ENCODE results near the gene TARDBP.
A peak's percentile ranks its signal among the peaks of the same experiment; 100 is the strongest.

The TARDBP gene

GRCh38 chr1:10969267-10969970 lies 43.0 kb upstream of the TARDBP start:
- Histone ChIP-seq H2AFZ (ENCODE audit: low read depth, low read length) (no peak overlapping the region), H2BK5ac (ENCODE audit: low read depth, low read length, poor library complexity, severe bottlenecking) (no peak overlapping the region), H3K4me2 (ENCODE audit: low read length, poor library complexity, severe bottlenecking) (no peak overlapping the region), H3K27me3 (ENCODE audit: control insufficient read depth in 1 of 2, insufficient read depth in 1 of 2, low read length in 2 of 2) (peaks cover 35 to 52% of the 10 kb centered on the region in 2 experiments), H3K23ac (ENCODE audit: low read length in 2 of 2) (no peak overlapping the region), H4K91ac (ENCODE audit: low read length) (no peak overlapping the region), H3K4me3 (ENCODE audit: insufficient read depth in 1 of 2, low read depth in 1 of 2, low read length in 2 of 2) (no peak overlapping the region), H3K9ac (ENCODE audit: low read length) (no peak overlapping the region), H3K36me3 (ENCODE audit: control insufficient read depth in 1 of 2, insufficient read depth in 2 of 2, low read depth in 1 of 2, low read length in 2 of 2) (no peaks in the 10 kb centered on the region), H4K8ac (ENCODE audit: low read length) (no peak overlapping the region), H2BK120ac (ENCODE audit: low read depth, low read length) (no peak overlapping the region), H3K4ac (ENCODE audit: low read depth in 1 of 2, low read length in 2 of 2) (no peak overlapping the region), H2BK15ac (ENCODE audit: low read depth, poor library complexity, severe bottlenecking) (no peak overlapping the region), H3K4me1 (ENCODE audit: control insufficient read depth, insufficient read depth, low read depth, low read length) (peaks cover 4% of the 10 kb centered on the region), H3K79me1 (replicated peaks; ENCODE audit: low read length, poor library complexity, severe bottlenecking) (no peaks in the 10 kb centered on the region), H3K18ac (ENCODE audit: low read depth in 1 of 2, low read length in 2 of 2) (no peak overlapping the region), H3K27ac (ENCODE audit: low read length, poor library complexity, severe bottlenecking) (no peak overlapping the region), H2BK12ac (ENCODE audit: low read length in 2 of 2) (no peak overlapping the region), H2AK5ac (ENCODE audit: low read length, severe bottlenecking) (no peak overlapping the region), H3K14ac (ENCODE audit: low read length in 2 of 2) (no peak overlapping the region), H3K9me3 (ENCODE audit: control insufficient read depth, low read length) (no peaks in the 10 kb centered on the region)
- DNase-seq = no peak
- 76% methylated on average over 14 of the region's 14 CpGs for WGBS

DNA sequence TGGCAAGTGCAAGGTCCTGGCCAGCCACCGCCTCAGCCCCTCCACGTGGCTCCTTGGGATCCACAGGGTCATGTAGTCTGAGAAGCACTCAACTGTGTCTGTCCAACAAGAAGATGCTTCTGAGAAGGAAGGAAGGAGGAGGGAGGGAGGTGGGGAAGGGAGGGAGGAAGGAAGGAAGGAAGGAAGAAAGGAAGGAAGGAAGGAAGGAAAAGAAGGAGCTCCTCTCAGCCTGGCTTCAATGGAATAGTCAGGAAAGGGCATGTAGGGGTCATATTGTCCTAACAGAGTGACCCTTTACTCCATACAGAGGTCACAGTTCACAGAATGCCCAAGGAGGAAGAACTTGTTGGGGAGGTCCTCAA lies 42.5 kb upstream of the TARDBP start:
- Histone ChIP-seq H3K27ac (ENCODE audit: low read length, poor library complexity, severe bottlenecking) (no peak overlapping the region), H4K8ac (ENCODE audit: low read length) (no peak overlapping the region), H3K4me1 (ENCODE audit: control insufficient read depth, insufficient read depth, low read depth, low read length) (peaks cover 4% of the 10 kb centered on the region), H2BK15ac (ENCODE audit: low read depth, poor library complexity, severe bottlenecking) (no peak overlapping the region), H4K91ac (ENCODE audit: low read length) (no peak overlapping the region), H2BK120ac (ENCODE audit: low read depth, low read length) (no peak overlapping the region), H2BK12ac (ENCODE audit: low read length in 2 of 2) (no peak overlapping the region), H3K9me3 (ENCODE audit: control insufficient read depth, low read length) (no peaks in the 10 kb centered on the region), H3K14ac (ENCODE audit: low read length in 2 of 2) (no peak overlapping the region), H3K4me2 (ENCODE audit: low read length, poor library complexity, severe bottlenecking) (no peak overlapping the region), H3K23ac (ENCODE audit: low read length in 2 of 2) (no peak overlapping the region), H3K9ac (ENCODE audit: low read length) (no peak overlapping the region), H2BK5ac (ENCODE audit: low read depth, low read length, poor library complexity, severe bottlenecking) (no peak overlapping the region), H3K18ac (ENCODE audit: low read depth in 1 of 2, low read length in 2 of 2) (no peak overlapping the region), H3K4me3 (ENCODE audit: insufficient read depth in 1 of 2, low read depth in 1 of 2, low read length in 2 of 2) (no peak overlapping the region), H3K4ac (ENCODE audit: low read depth in 1 of 2, low read length in 2 of 2) (no peak overlapping the region), H3K36me3 (ENCODE audit: control insufficient read depth in 1 of 2, insufficient read depth in 2 of 2, low read depth in 1 of 2, low read length in 2 of 2) (no peaks in the 10 kb centered on the region), H3K27me3 (ENCODE audit: control insufficient read depth in 1 of 2, insufficient read depth in 1 of 2, low read length in 2 of 2) (peaks cover 30 to 46% of the 10 kb centered on the region in 2 experiments), H2AK5ac (ENCODE audit: low read length, severe bottlenecking) (no peak overlapping the region), H3K79me1 (replicated peaks; ENCODE audit: low read length, poor library complexity, severe bottlenecking) (no peaks in the 10 kb centered on the region), H2AFZ (ENCODE audit: low read depth, low read length) (no peak overlapping the region)
- DNase-seq = no peak
- WGBS = 46% methylated on average over 2 of the region's 2 CpGs

DNA sequence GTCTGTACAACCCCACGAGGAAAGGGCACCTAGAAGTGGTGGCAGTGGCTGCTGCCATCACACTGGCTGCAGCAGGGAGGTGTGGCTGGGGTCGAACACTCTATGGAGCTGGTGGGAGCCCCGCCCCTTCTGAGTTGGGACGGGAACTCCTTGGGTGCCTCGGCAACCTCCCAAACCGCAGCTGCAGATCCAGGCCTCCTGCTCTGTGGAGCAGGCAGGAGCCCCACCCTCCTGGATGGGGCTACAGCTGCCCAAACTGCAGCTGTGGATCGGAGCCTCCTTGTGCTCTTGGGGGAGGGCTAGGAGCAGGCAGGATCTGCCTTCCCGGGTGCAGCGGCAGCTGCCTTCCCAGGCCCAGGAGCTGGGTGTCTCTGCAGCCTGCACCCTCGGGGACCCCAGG lies 38.9 kb upstream of the TARDBP start:
- no peak overlapping the region for H3K4ac ChIP-seq (ENCODE audit: low read depth in 1 of 2, low read length in 2 of 2)
- WGBS = 64% methylated on average over 8 of the region's 10 CpGs

DNA sequence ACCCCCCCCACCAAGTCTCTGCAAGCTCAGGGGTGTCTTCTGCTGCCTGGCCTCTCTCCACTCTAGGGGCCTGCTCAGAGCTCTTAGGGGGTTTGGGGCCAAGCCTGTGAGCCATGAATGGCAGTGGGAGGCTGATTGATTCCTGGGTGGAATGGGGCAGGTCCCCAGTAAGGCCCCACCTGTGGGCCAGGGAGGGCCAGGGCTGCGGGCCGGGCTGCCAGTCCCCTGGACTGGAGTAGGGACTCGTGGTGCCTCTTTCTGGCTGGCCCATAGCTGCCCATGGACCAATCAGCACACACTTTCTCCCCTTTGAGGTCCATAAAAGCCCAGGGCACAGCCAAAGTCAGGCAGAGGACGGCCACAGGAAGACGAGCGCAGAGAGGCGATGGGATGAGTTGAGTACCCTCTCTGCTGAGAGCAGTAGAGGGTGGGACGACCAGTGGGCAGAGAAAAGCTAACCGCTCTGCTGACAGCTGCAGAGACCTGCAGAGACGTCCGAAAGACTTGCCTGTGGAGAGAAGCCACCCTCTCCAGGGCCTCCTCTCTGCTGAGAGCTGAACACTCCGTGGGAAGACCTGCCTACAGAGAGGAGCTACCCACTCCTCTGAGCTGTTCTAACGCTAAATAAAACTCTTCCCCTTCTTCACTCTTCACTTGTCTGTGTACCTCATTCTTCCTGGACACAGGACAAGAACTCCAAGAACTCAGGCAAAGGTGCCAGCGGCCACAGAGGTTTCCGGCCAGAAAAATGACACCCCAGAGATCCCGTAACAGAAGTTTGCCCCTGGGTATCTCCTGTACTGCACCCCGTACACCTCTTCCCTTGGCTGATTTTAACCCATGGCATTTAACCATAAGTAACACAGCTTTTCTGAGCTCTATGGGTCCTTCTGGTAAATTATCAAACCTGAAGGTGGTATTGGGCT lies 38.2 kb upstream of the TARDBP start:
- Histone ChIP-seq H3K18ac (ENCODE audit: low read depth in 1 of 2, low read length in 2 of 2) (no peak overlapping the region), H3K79me1 (replicated peaks; ENCODE audit: low read length, poor library complexity, severe bottlenecking) (no peaks in the 10 kb centered on the region), H3K36me3 (ENCODE audit: control insufficient read depth in 1 of 2, insufficient read depth in 2 of 2, low read depth in 1 of 2, low read length in 2 of 2) (no peaks in the 10 kb centered on the region), H2AFZ (ENCODE audit: low read depth, low read length) (no peak overlapping the region), H3K4me3 (ENCODE audit: insufficient read depth in 1 of 2, low read depth in 1 of 2, low read length in 2 of 2) (no peak overlapping the region), H3K4me2 (ENCODE audit: low read length, poor library complexity, severe bottlenecking) (no peak overlapping the region), H3K4ac (ENCODE audit: low read depth in 1 of 2, low read length in 2 of 2) (no peak overlapping the region), H2BK120ac (ENCODE audit: low read depth, low read length) (no peak overlapping the region), H3K27ac (ENCODE audit: low read length, poor library complexity, severe bottlenecking) (no peak overlapping the region), H2AK5ac (ENCODE audit: low read length, severe bottlenecking) (no peak overlapping the region), H3K27me3 (ENCODE audit: control insufficient read depth in 1 of 2, insufficient read depth in 1 of 2, low read length in 2 of 2) (peaks cover 12 to 19% of the 10 kb centered on the region in 2 experiments), H4K91ac (ENCODE audit: low read length) (peak overlapping the region; percentile 35), H2BK5ac (ENCODE audit: low read depth, low read length, poor library complexity, severe bottlenecking) (no peak overlapping the region), H3K9me3 (ENCODE audit: control insufficient read depth, low read length) (no peaks in the 10 kb centered on the region), H2BK12ac (ENCODE audit: low read length in 2 of 2) (no peak overlapping the region), H3K9ac (ENCODE audit: low read length) (no peak overlapping the region), H4K8ac (ENCODE audit: low read length) (no peak overlapping the region), H3K4me1 (ENCODE audit: control insufficient read depth, insufficient read depth, low read depth, low read length) (peaks cover 10% of the 10 kb centered on the region), H2BK15ac (ENCODE audit: low read depth, poor library complexity, severe bottlenecking) (no peak overlapping the region), H3K23ac (ENCODE audit: low read length in 2 of 2) (peak overlapping the region in 1 of 2 experiments; percentile 9), H3K14ac (ENCODE audit: low read length in 2 of 2) (no peak overlapping the region)
- DNase-seq = no peak
- 82% methylated on average over 16 of the region's 17 CpGs for WGBS

More for the DNA sequence above, 38.9 kb upstream of the TARDBP start:
- Histone ChIP-seq H4K8ac (ENCODE audit: low read length) (no peak overlapping the region), H3K23ac (ENCODE audit: low read length in 2 of 2) (peak overlapping the region in 1 of 2 experiments; percentile 9), H3K18ac (ENCODE audit: low read depth in 1 of 2, low read length in 2 of 2) (no peak overlapping the region), H4K91ac (ENCODE audit: low read length) (no peak overlapping the region), H2BK120ac (ENCODE audit: low read depth, low read length) (no peak overlapping the region), H3K27me3 (ENCODE audit: control insufficient read depth in 1 of 2, insufficient read depth in 1 of 2, low read length in 2 of 2) (peaks cover 19 to 24% of the 10 kb centered on the region in 2 experiments), H2BK15ac (ENCODE audit: low read depth, poor library complexity, severe bottlenecking) (no peak overlapping the region), H2AK5ac (ENCODE audit: low read length, severe bottlenecking) (no peak overlapping the region), H2BK12ac (ENCODE audit: low read length in 2 of 2) (no peak overlapping the region), H3K36me3 (ENCODE audit: control insufficient read depth in 1 of 2, insufficient read depth in 2 of 2, low read depth in 1 of 2, low read length in 2 of 2) (no peaks in the 10 kb centered on the region), H3K4me3 (ENCODE audit: insufficient read depth in 1 of 2, low read depth in 1 of 2, low read length in 2 of 2) (no peak overlapping the region), H2BK5ac (ENCODE audit: low read depth, low read length, poor library complexity, severe bottlenecking) (no peak overlapping the region), H3K14ac (ENCODE audit: low read length in 2 of 2) (no peak overlapping the region), H3K4me1 (ENCODE audit: control insufficient read depth, insufficient read depth, low read depth, low read length) (peaks cover 10% of the 10 kb centered on the region), H3K9me3 (ENCODE audit: control insufficient read depth, low read length) (no peaks in the 10 kb centered on the region), H3K27ac (ENCODE audit: low read length, poor library complexity, severe bottlenecking) (no peak overlapping the region), H3K4me2 (ENCODE audit: low read length, poor library complexity, severe bottlenecking) (no peak overlapping the region), H3K79me1 (replicated peaks; ENCODE audit: low read length, poor library complexity, severe bottlenecking) (no peaks in the 10 kb centered on the region), H2AFZ (ENCODE audit: low read depth, low read length) (no peak overlapping the region), H3K9ac (ENCODE audit: low read length) (no peak overlapping the region)
- no peak for DNase-seq
